Mesenchymal stem cell (in vitro differentiated cells and primary cell): Measurements from ENCODE around the gene KCNJ15.

Source experiments
- DNase-seq: peaks from one replicate; pipeline ENCODE4 v3.0.0-alpha.2; 2013
- H2AFZ ChIP-seq: one replicate; pipeline ENCODE4 v1.6.1; 2013; ENCODE audit warnings: low read depth, mild to moderate bottlenecking, control low read depth, inconsistent platforms, low read length, moderate library complexity
- H2AK5ac ChIP-seq: 2 replicates; pipeline ENCODE4 v1.6.1; 2013; ENCODE audit warnings: low read length, moderate library complexity, mild to moderate bottlenecking, inconsistent platforms; ENCODE audit not compliant: severe bottlenecking
- H2BK120ac ChIP-seq: one replicate; pipeline ENCODE4 v1.6.1; 2013; ENCODE audit warnings: low read depth, mild to moderate bottlenecking, inconsistent platforms, low read length, moderate library complexity
- H2BK12ac ChIP-seq, 2 experiments: one replicate each; pipeline ENCODE4 v1.6.1; 2013; ENCODE audit warnings: inconsistent platforms in 2 of 2, low read length in 2 of 2, mild to moderate bottlenecking in 2 of 2, moderate library complexity in 2 of 2, control low read depth in 1 of 2
- H2BK15ac ChIP-seq: one replicate; pipeline ENCODE4 v1.6.1; 2013; ENCODE audit warnings: mild to moderate bottlenecking, low read depth, inconsistent platforms; ENCODE audit not compliant: poor library complexity, severe bottlenecking
- H2BK5ac ChIP-seq: 2 replicates; pipeline ENCODE4 v1.6.1; 2013; ENCODE audit warnings: low read depth, mild to moderate bottlenecking, low read length, control low read depth, inconsistent platforms; ENCODE audit not compliant: poor library complexity, severe bottlenecking
- H3K14ac ChIP-seq, 2 experiments: one replicate each; pipeline ENCODE4 v1.6.1; 2013; ENCODE audit warnings: inconsistent platforms in 2 of 2, low read length in 2 of 2, control low read depth in 1 of 2, mild to moderate bottlenecking in 1 of 2, moderate library complexity in 1 of 2
- H3K18ac ChIP-seq, 2 experiments: one replicate each; pipeline ENCODE4 v1.6.1; 2013; ENCODE audit warnings: inconsistent platforms in 2 of 2, low read length in 2 of 2, control low read depth in 1 of 2, low read depth in 1 of 2, mild to moderate bottlenecking in 1 of 2
- H3K23ac ChIP-seq, 2 experiments: one replicate each; pipeline ENCODE4 v1.6.1; 2013; ENCODE audit warnings: inconsistent platforms in 2 of 2, low read length in 2 of 2, mild to moderate bottlenecking in 2 of 2, moderate library complexity in 2 of 2, control low read depth in 1 of 2
- H3K27ac ChIP-seq: 2 replicates; pipeline ENCODE4 v1.5.1; 2013; ENCODE audit warnings: mild to moderate bottlenecking, moderate library complexity, low read length, control low read depth, inconsistent platforms; ENCODE audit not compliant: poor library complexity, severe bottlenecking
- H3K27me3 ChIP-seq, 2 experiments: 2 replicates each; pipeline versions ENCODE4 v1.6.1 to v1.7.0; 2013; ENCODE audit warnings: low read length in 2 of 2, mild to moderate bottlenecking in 2 of 2, moderate library complexity in 2 of 2, control low read depth in 1 of 2, inconsistent platforms in 1 of 2; ENCODE audit not compliant: control insufficient read depth in 1 of 2, insufficient read depth in 1 of 2
- H3K36me3 ChIP-seq, 2 experiments: 2 replicates each; pipeline versions ENCODE4 v1.6.1 to v1.7.0; 2013; ENCODE audit warnings: low read length in 2 of 2, control low read depth in 1 of 2, inconsistent platforms in 1 of 2, low read depth in 1 of 2, mild to moderate bottlenecking in 1 of 2; ENCODE audit not compliant: insufficient read depth in 2 of 2, control insufficient read depth in 1 of 2
- H3K4ac ChIP-seq, 2 experiments: one replicate each; pipeline ENCODE4 v1.6.1; 2013; ENCODE audit warnings: inconsistent platforms in 2 of 2, low read length in 2 of 2, mild to moderate bottlenecking in 2 of 2, moderate library complexity in 2 of 2, control low read depth in 1 of 2, low read depth in 1 of 2
- H3K4me1 ChIP-seq: 2 replicates; pipeline ENCODE4 v1.6.1; 2013; ENCODE audit warnings: low read depth, low read length, control low read depth; ENCODE audit not compliant: control insufficient read depth, insufficient read depth
- H3K4me2 ChIP-seq: 2 replicates; pipeline ENCODE4 v1.6.1; 2013; ENCODE audit warnings: low read length, mild to moderate bottlenecking, inconsistent platforms; ENCODE audit not compliant: poor library complexity, severe bottlenecking
- H3K4me3 ChIP-seq, 2 experiments: 2 replicates each; pipeline versions ENCODE4 v1.5.1 to v1.7.0; 2013; ENCODE audit warnings: low read length in 2 of 2, mild to moderate bottlenecking in 2 of 2, control low read depth in 1 of 2, low read depth in 1 of 2; ENCODE audit not compliant: insufficient read depth in 1 of 2
- H3K79me1 ChIP-seq: replicated peaks from 2 replicates; pipeline ENCODE4 v1.6.1; 2013; ENCODE audit warnings: mild to moderate bottlenecking, control low read depth, low read length, inconsistent platforms; ENCODE audit not compliant: poor library complexity, severe bottlenecking
- H3K9ac ChIP-seq: 2 replicates; pipeline ENCODE4 v1.7.0; 2013; ENCODE audit warnings: mild to moderate bottlenecking, low read length, moderate library complexity
- H3K9me3 ChIP-seq: 2 replicates; pipeline ENCODE4 v1.7.0; 2013; ENCODE audit warnings: mild to moderate bottlenecking, low read length; ENCODE audit not compliant: control insufficient read depth
- H4K8ac ChIP-seq: one replicate; pipeline ENCODE4 v1.6.1; 2013; ENCODE audit warnings: inconsistent platforms, mild to moderate bottlenecking, low read length, moderate library complexity
- H4K91ac ChIP-seq: one replicate; pipeline ENCODE4 v1.6.1; 2013; ENCODE audit warnings: mild to moderate bottlenecking, low read length, inconsistent platforms
- WGBS: methylation state at CpG from one replicate; pipeline ENCODE4 v1.1.7; 2013; ENCODE audit warnings: mixed read lengths; 5-methylcytosine and 5-hydroxymethylcytosine counted together

The KCNJ15 gene

DNA sequence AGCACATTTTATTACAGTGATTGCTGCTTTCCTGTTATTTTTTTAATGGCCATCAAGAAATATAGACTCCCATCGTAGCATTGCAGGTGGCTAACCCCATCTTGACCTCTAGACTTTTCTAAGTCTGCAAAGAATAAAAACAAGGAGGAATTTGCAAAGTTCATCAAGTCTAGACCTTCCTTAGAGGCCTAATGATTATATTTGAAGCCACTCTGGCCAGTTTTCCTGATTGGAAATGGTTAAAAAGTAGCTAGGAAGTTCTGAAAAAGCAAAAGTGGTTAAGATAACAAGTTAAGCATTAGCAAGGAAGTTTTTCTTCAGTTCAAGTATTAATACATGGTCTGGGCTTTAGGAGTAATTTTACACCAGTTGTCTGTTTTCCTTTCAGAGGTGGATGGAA, 16.7 kb upstream of the KCNJ15 start:
- H3K4me2 ChIP-seq, result no peak overlapping the region
- H2BK5ac ChIP-seq, result no peak overlapping the region
- no peak overlapping the region for H4K8ac ChIP-seq
- H3K23ac ChIP-seq, result no peak overlapping the region
- H4K91ac ChIP-seq, result no peak overlapping the region
- H2AK5ac ChIP-seq, result no peak overlapping the region
- 64% methylated on average over 1 of the region's 1 CpG for WGBS
- no peak overlapping the region for H3K4me3 ChIP-seq
- H3K36me3 ChIP-seq, result peaks cover 0 to 4% of the 10 kb centered on the region in 2 experiments
- no peak overlapping the region for H3K4ac ChIP-seq
- no peak overlapping the region for H3K14ac ChIP-seq
- H3K27ac ChIP-seq, result peak overlapping the region; percentile 97
- H2BK120ac ChIP-seq, result no peak overlapping the region
- peak overlapping the region; percentile 1 for H3K9ac ChIP-seq
- H3K9me3 ChIP-seq, result no peaks in the 10 kb centered on the region
- no peak overlapping the region for H3K18ac ChIP-seq
- H3K4me1 ChIP-seq, result peaks cover 9% of the 10 kb centered on the region
- H3K27me3 ChIP-seq, result no peaks in the 10 kb centered on the region
- H2AFZ ChIP-seq, result no peak overlapping the region
- no peak overlapping the region for H2BK12ac ChIP-seq
- no peak for DNase-seq
- H3K79me1 ChIP-seq, result peaks cover 3% of the 10 kb centered on the region
- no peak overlapping the region for H2BK15ac ChIP-seq

DNA sequence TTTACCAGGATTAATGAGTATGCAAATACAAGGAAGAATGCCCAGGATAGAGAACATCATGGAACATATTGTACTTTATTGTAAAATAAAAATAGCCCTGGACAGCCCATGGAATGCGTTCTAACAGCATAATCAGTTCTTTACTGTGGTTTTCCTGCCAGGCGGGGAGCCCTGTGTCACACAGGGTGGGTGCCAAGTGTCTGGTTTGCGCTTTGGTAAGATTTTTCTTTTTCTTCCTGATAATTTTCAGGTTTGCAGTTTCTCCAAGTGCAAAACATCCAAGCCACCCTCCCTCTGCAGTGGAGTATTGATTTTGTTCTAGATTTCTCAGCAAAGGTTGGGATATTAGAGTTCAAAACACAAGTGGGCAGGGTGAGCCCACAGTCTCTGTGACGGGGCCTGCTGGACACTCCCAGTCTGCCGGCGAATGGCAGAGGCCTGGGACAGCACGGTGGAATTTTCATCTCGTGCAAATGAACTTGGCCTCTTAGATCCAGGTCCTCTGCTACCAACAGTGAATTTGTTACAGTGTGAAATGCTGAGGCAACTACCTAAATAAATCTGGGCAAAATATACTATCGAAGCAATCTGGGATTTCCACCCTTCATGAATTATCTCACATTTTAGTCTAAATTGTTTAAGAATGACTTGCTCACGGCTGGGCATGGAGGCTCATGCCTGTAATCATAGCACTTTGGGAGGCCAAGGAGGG, 15.6 kb upstream of the KCNJ15 start:
- H3K23ac ChIP-seq, result no peak overlapping the region
- H4K91ac ChIP-seq, result no peak overlapping the region
- H3K4me2 ChIP-seq, result no peak overlapping the region
- H3K36me3 ChIP-seq, result peaks cover 0 to 4% of the 10 kb centered on the region in 2 experiments
- H2BK12ac ChIP-seq, result no peak overlapping the region
- H4K8ac ChIP-seq, result no peak overlapping the region
- peaks cover 9% of the 10 kb centered on the region for H3K4me1 ChIP-seq
- no peak overlapping the region for H3K4ac ChIP-seq
- H3K18ac ChIP-seq, result no peak overlapping the region
- no peak for DNase-seq
- H2BK120ac ChIP-seq, result no peak overlapping the region
- H2BK5ac ChIP-seq, result peak overlapping the region; percentile 78
- no peaks in the 10 kb centered on the region for H3K27me3 ChIP-seq
- H2AK5ac ChIP-seq, result no peak overlapping the region
- H3K79me1 ChIP-seq, result peaks cover 3% of the 10 kb centered on the region
- WGBS, result 95% methylated on average over 10 of the region's 10 CpGs
- peak overlapping the region; percentile 1 for H3K9ac ChIP-seq
- no peak overlapping the region for H2AFZ ChIP-seq
- H3K14ac ChIP-seq, result no peak overlapping the region
- no peak overlapping the region for H2BK15ac ChIP-seq
- H3K27ac ChIP-seq, result peak overlapping the region; percentile 86
- no peaks in the 10 kb centered on the region for H3K9me3 ChIP-seq
- no peak overlapping the region for H3K4me3 ChIP-seq

DNA sequence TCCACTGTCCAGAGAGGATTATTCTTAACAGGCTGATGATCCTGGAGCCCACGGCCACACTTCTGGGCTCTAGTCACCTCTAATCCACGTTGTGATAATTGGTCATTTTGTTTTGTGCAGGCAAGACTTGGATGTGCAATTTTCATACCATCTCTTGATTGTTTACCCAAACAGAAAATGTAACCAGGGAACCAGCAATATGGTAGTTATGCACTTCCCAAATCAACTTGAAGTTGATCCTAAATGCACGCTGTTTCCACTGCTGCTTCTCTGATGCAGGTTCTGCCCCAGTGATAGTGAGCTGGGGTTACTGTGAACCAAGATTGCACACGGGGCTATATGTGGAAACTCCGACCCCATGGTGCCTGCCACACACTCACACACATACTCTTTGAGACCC, 14.7 kb upstream of the KCNJ15 start:
- DNase-seq, result no peak
- Histone ChIP-seq H3K36me3 (peaks cover 0 to 4% of the 10 kb centered on the region in 2 experiments), H2AFZ (no peak overlapping the region), H3K14ac (no peak overlapping the region), H3K4me3 (no peak overlapping the region), H4K8ac (no peak overlapping the region), H3K9me3 (no peaks in the 10 kb centered on the region), H3K18ac (no peak overlapping the region), H2BK15ac (no peak overlapping the region), H3K4me1 (peaks cover 9% of the 10 kb centered on the region), H2AK5ac (peak overlapping the region; percentile 86), H4K91ac (no peak overlapping the region), H3K4ac (no peak overlapping the region), H2BK12ac (no peak overlapping the region), H3K79me1 (peaks cover 3% of the 10 kb centered on the region), H2BK120ac (no peak overlapping the region), H2BK5ac (peak overlapping the region; percentile 3), H3K23ac (no peak overlapping the region), H3K27me3 (no peaks in the 10 kb centered on the region), H3K27ac (peak overlapping the region; percentile 86), H3K4me2 (no peak overlapping the region), H3K9ac (no peak overlapping the region)
- WGBS, result 96% methylated on average over 5 of the region's 5 CpGs

DNA sequence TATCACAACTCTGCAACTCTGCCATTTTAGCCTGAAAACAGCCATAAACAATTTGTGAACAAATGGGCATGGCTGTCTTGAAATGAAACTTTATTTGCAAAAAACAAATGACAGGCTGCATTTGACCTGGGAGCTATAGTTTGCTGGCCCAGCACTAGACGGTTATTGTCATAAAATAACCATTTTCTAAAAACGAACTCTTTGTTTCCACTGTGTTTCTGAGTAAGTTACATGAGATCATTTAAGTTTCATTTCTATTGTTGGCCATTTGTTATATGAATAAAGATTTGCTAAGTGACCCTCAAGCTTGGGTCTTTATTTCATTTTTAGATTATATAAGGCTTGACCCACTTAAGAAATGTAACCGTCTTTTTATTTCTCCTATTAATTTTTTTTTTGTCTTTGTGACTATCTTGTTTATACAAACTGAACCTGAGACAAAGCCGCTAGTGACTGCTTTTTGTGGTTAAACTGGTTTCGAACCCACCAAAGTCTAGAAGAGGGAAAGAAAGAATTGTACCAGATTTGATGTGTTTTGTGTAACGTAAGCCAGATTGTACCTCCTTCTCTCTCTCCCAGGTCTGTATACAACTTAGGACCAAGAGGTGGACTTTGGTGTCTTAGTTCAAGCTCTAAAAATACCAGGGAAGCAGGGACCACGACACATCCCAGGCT, 12.9 kb upstream of the KCNJ15 start:
- Histone ChIP-seq H2AFZ (no peak overlapping the region), H2BK120ac (no peak overlapping the region), H3K4ac (no peak overlapping the region), H3K9me3 (no peaks in the 10 kb centered on the region), H4K91ac (no peak overlapping the region), H2AK5ac (peak overlapping the region; percentile 92), H3K36me3 (no peaks in the 10 kb centered on the region), H3K9ac (peak overlapping the region; percentile 73), H3K27ac (peak overlapping the region; percentile 92), H3K27me3 (no peaks in the 10 kb centered on the region), H3K23ac (no peak overlapping the region), H3K4me3 (no peak overlapping the region), H4K8ac (no peak overlapping the region), H3K79me1 (no peaks in the 10 kb centered on the region), H3K14ac (no peak overlapping the region), H3K18ac (no peak overlapping the region), H2BK15ac (no peak overlapping the region), H2BK5ac (peak overlapping the region; percentile 93), H3K4me2 (no peak overlapping the region), H2BK12ac (peak overlapping the region in 1 of 2 experiments; percentile 48), H3K4me1 (peaks cover 6% of the 10 kb centered on the region)
- over 99% methylated on average over 5 of the region's 7 CpGs for WGBS
- DNase-seq, result no peak
